ENCODE measurements around the gene NPC1. TPM values are rescaled to one million over a fixed set of nuclear protein-coding genes. Genes with fewer than 3 reads are reported as not detected.

NPC1 gene
- total and polyA plus RNA-seq, 2 of the 8 experiments (the other 6 are each of a cell fraction or from before 2014, with no cell fraction given): 34.1 to 39.5 TPM

- Histone ChIP-seq H4K20me1 (replicated peaks in 1 of 2; ENCODE audit: control insufficient read depth in 1 of 2, insufficient read depth in 2 of 2, low read length in 2 of 2) (peaks cover 5 to 7% of the 10 kb centered on the region in 2 experiments), H2BK120ac (replicated peaks; ENCODE audit: low read depth, low read length) (no peak overlapping the region), H4K5ac (ENCODE audit: insufficient read length, low read depth, low read length) (no peak overlapping the region), H3K14ac (ENCODE audit: insufficient read length) (no peak overlapping the region), H2BK20ac (ENCODE audit: low read length) (no peak overlapping the region), H2BK15ac (ENCODE audit: low read length) (no peak overlapping the region), H3K4me1 (replicated peaks in 1 of 4; ENCODE audit: control insufficient read depth in 3 of 4, insufficient read depth in 4 of 4, low read length in 3 of 4) (peaks cover 2 to 6% (median 4%) of the 10 kb centered on the region in 4 experiments; a peak in 5 of 7 replicates), H3K79me1 (ENCODE audit: low read depth, low read length) (no peaks in the 10 kb centered on the region; the same call in 1 of the 2 replicates), H2AK5ac (ENCODE audit: low read depth, low read length) (no peak overlapping the region), H3K9ac (replicated peaks in 1 of 4; ENCODE audit: extremely low read depth in 1 of 4, low read depth in 3 of 4, low read length in 3 of 4) (peak overlapping the region in 3 of 4 experiments; percentile 24 to 35 (median 25); a peak in 3 of 7 replicates), H3K18ac (ENCODE audit: extremely low read depth, low read length) (no peak overlapping the region), H2AFZ (ENCODE audit: low read length) (peak overlapping the region; percentile 12; the same call in 1 of the 2 replicates), H3K79me2 (ENCODE audit: control insufficient read depth in 1 of 2, insufficient read depth in 2 of 2, low read length in 2 of 2) (peaks cover 0 to 5% of the 10 kb centered on the region in 2 experiments; a peak in 1 of 4 replicates), H3K23me2 (ENCODE audit: low read depth, low read length) (peaks cover 7% of the 10 kb centered on the region; the same call in 1 of the 2 replicates), H3K4me2 (ENCODE audit: insufficient read depth in 1 of 2, low read depth in 2 of 2, low read length in 2 of 2) (peak overlapping the region; percentile 75 to 91), H3K4me3 (ENCODE audit: extremely low read depth in 1 of 4, insufficient read depth in 2 of 4, low read depth in 3 of 4, low read length in 4 of 4) (peak overlapping the region; percentile 72 to 99 (median 82)), H3K56ac (replicated peaks; ENCODE audit: insufficient read length, low read depth, low read length) (no peak overlapping the region), H3K27ac (ENCODE audit: low read depth, low read length) (no peak overlapping the region), H2BK12ac (ENCODE audit: low read depth, low read length) (no peak overlapping the region), H3K9me3 (ENCODE audit: insufficient read depth in 2 of 2, low read depth in 1 of 2, low read length in 1 of 2) (no peaks in the 10 kb centered on the region), H3K36me3 (ENCODE audit: control insufficient read depth in 2 of 4, insufficient read depth in 4 of 4, low read length in 3 of 4) (peaks cover 0 to 4% (median 0%) of the 10 kb centered on the region in 4 experiments; a peak in 2 of 8 replicates), H4K8ac (ENCODE audit: extremely low read depth, insufficient read depth, low read length) (no peak overlapping the region), H2BK5ac (ENCODE audit: low read depth, low read length) (no peak overlapping the region), H3K23ac (ENCODE audit: insufficient read length) (no peak overlapping the region), H3K4ac (replicated peaks; ENCODE audit: insufficient read length, low read depth, low read length) (no peak overlapping the region), H3K27me3 (replicated peaks in 1 of 4; ENCODE audit: control insufficient read depth in 3 of 4, extremely low read depth in 1 of 4, insufficient read depth in 3 of 4, low read length in 3 of 4) (peaks cover 0 to 13% (median 5%) of the 10 kb centered on the region in 4 experiments; a peak in 5 of 7 replicates), H4K91ac (replicated peaks; ENCODE audit: insufficient read length, low read length) (no peak overlapping the region)
- WGBS, 2 experiments (ENCODE audit: extremely low coverage in 1 of 2, insufficient coverage in 1 of 2, insufficient read length in 1 of 2, insufficient replicate concordance in 2 of 2, low coverage in 1 of 2, low lambda C conversion rate in 2 of 2, missing lambda C conversion rate in 1 of 2): 14% methylated on average over 18 of the region's 21 CpGs; no CpG with 5 or more reads in 1 of the 2 experiments
- ChIA-PET POLR2A (ENCODE audit: partially characterized antibody) (interaction anchor here (1.5 kb wide), 1 partner anchor 16 kb away, joined by 3 read pairs; no protein-coding TSS in a partner anchor), CTCF (ENCODE audit: partially characterized antibody) (no interaction called here)
- DNase-seq (ENCODE audit: low read depth in 1 of 2, low spot score in 2 of 2): no peak
- FAIRE-seq: no peak
- TF ChIP-seq CBX5 (IDR thresholded peaks at IDR 0.05; ENCODE audit: low read depth, low read length) (no peak), CTBP2 (IDR thresholded peaks at IDR 0.05; ENCODE audit: borderline replicate concordance, insufficient read depth, insufficient read length, low read length) (no peak), FOSL1 (IDR thresholded peaks at IDR 0.05; ENCODE audit: insufficient read depth, low read depth, low read length) (no peak), TBP (IDR thresholded peaks at IDR 0.05; ENCODE audit: low read depth, low read length) (no peak), SIN3A (conservative IDR thresholded peaks at IDR 0.05 in 1 of 2, IDR thresholded peaks at IDR 0.05 in 1 of 2; ENCODE audit: low read depth in 1 of 2, low read length in 2 of 2) (no peak), CREB1 (IDR thresholded peaks at IDR 0.05) (no peak), HDAC6 (IDR thresholded peaks at IDR 0.05; ENCODE audit: low read depth, low read length) (no peak), SRF (IDR thresholded peaks at IDR 0.05; ENCODE audit: low read depth, low read length) (no peak), KDM5A (IDR thresholded peaks at IDR 0.05; ENCODE audit: low read length) (no peak), SUZ12 (IDR thresholded peaks at IDR 0.05; ENCODE audit: low read length) (peak; percentile 58), EGR1 (IDR thresholded peaks at IDR 0.05; ENCODE audit: borderline replicate concordance, low read depth, low read length) (no peak), POU5F1 (IDR thresholded peaks at IDR 0.05; ENCODE audit: low read depth, low read length) (no peak), EP300 (IDR thresholded peaks at IDR 0.05; ENCODE audit: borderline replicate concordance in 1 of 2, low read depth in 2 of 2, low read length in 2 of 2) (no peak)
Measured at GRCh38 chr18:23503963-23504344, 82.4 kb downstream of the NPC1 start.

All from H1 (cell line).